ENCODE results near the gene NOTCH4.
A peak's percentile ranks its signal among the peaks of the same experiment; 100 is the strongest.
"Not testable (repeated sequence)": the region's sequence is repeated elsewhere in the genome, so short reads cannot be mapped to it uniquely, and the experiment has no call there.

Gene NOTCH4

DNA sequence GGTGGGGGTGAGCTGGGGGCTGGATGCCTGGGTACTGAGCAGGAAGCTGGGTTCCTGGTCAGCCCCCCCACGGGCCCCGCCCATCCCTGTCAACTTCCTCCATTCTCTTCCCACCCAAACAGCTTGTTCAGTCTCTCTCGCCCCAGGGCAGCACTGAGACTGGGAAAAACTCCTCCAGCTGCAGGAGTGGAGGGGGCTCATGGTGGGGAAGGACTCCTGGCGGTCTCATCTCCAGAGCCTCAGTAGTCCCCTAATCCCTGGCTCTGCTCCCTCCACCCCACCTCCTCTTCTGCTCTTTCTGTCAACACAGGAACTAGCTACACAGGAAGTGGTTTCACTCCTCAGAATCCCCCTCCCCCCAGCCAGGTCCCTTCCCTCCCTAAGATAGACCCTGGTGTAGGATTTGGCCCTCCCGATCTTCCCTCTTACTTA is 31.2 kb downstream of the NOTCH4 start, which contains the start of gene GPSM3:
Gene GPSM3 (minus strand): TSS at position 36 of the 432 bp plus-strand sequence. CDS start 130 bp downstream, outside the sequence.
- DNase-seq, result no peak

DNA sequence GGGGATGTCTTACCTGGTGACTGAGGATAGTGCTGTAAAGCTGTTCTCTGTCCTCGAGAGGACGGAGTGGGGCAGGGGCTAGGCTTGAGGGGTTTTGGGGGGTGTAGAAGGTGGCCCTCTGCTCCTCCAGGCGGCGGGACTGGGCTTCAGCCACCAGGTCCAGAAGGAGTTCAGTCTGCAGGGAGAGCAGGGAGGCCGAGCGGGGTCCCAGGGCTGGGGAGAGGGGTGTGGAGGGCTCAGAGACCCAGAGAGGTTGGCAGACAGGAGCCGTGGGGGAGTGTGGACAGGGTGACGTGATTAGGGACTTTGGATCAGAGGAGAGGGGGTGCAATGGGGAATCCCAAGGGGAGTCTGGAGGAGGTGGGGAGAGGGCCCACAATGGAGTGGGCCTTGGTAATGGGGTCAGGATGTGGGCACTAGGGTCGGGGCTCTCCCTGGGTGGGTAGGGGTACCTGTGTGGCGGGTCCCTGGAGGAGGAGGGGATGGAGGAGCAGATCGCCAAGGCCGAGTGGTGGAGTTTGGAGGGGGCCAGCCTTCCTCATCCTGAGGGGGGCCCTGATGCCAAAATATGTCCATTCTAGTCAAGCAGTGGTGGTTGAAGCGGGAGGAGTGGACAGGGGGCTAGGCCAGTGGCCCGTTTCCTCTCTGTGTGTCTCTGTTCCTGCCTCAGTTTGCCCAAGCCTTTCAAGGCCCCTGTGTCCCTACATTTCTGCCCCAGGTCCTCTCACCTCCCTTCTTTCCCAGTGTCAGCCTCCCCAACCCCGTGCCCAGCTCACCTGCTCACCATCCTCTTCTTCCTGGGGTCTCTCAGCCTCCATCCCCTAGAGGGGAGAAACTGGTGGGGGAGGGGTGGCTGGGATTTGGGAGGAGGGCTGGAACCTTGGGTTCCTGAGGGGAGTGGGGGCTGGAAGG is 31.9 kb downstream of the NOTCH4 start:
- no peak for DNase-seq

DNA sequence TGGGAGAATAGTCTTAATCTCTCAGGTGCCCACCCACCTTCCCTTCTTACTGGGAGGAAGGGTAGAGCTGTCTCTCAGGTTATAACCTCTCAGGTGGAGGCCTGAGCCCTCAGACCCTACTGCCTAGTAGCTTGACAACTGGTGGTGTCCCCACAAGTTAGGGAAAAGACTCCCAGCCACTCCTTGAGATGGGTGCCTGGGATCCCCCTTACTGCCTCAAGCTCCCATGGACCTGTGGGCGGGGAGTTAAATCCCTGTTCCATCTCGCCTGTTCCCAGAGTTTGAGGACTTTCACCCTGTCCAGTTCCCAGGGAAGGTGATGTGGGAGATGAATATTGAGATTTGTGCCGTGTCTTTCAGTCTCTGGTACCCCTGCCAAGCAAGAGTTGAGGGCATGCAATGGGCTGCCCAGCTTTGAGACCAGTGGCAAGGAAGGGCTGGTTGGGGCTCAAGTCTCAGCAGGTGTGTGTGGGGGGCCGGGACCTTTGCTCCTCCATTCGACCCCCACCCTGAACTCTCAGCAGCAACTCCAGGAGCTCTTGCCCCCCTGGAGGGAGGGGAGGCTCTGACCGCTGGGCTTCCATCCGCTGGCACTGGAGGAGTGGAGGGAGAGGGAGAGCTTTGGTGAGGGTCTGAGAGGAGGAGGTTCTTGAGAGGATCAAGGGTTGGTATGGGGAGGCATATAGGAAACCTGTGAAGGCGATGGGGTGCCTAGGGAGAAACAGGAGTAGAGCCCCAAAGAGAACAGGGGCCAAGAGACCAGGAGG is 32.8 kb downstream of the NOTCH4 start:
- DNase-seq, result no peak

DNA sequence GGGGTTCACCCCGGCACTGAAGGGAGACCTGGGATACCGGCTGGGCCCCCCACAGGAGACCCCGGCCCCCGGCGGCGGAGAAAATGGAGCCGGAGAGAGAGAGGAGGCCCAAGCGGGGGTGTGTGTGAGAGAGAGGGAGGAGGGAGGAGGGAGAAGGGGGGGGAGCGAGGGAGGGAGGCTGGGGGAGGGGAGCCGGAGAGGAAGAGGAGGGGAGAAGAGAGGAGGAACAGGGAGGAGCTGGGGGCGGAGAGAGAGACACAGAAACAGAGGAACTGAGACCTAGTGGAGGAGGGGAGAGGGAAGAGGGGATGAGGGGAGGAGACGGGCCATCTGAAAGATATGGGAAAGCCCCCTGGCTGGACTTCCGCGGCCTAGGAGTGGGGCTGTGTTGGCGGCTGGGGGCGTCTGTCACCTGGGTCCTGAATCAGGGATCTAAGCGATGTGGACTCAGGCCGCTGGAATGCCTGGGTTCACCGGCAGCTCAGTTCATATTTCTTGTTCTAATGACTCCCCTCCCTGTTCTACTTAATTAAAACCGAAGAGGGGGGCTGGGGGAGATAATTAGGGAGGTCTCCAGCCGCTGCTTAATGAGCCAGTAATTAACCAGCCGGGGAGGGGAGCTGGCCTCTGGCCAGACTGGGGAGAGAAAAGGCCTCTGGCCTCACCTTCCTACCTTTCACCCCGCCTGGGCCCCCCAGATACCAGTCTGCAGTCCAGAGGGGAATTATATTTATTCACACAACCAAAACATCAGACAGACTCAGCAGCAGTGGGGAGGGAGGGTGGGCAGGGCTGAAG is 33.6 kb downstream of the NOTCH4 start, which contains the start of gene PBX2:
Gene PBX2 (minus strand): TSS at position 149 of the 798 bp plus-strand sequence. CDS start 287 bp downstream, outside the sequence.
- DNase-seq, result peak; percentile 89

DNA sequence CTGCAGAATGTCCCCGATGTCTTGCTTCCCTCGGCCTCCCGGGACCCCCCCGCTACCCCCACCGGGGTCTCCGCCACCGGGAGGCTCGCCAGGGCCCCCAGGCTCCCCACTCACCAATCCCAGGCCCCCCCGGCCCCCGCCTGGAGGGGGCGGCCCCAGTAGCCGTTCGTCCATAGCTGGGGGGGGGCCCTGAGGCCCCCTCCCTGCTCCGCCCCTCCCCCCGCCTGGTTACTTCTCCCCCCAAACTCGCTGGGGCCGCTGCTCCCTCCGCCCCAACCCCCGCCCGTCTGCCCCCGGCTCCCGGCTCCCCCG is 34.2 kb downstream of the NOTCH4 start:
- no peak for DNase-seq

DNA sequence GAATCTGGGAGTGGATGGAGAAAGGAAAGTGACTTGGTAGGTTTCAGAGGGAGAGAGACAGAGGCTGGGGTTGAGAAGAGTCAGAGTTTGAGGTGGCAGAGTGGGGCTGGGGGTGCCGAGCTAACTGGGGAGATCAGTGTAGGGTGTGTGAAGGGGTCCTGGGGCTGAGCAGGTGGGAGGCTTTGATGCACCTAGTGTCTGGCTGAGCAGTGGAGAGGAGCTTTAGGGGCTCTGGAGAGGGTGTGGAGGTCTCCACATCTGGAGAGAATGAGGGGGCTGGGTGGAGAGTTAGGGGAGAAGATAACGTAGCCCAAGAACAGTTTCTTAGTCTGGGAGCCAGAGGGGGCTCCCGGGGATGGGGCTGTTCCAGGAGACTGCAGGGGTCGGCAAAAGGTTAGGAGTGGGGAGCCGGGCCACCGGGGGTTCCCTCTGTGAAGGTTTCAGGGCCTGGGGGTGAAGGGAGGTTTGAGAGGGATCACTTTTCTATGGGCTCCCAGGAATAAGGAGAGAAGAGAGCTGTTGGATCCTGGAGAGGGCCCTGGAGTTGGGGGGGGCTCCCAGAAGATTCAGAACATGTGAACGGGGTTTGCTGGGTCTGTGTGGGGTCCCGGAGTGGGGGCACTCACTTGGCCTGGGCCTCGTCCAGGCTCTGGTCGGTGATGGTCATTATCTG is 34.7 kb downstream of the NOTCH4 start:
- no peak for DNase-seq

DNA sequence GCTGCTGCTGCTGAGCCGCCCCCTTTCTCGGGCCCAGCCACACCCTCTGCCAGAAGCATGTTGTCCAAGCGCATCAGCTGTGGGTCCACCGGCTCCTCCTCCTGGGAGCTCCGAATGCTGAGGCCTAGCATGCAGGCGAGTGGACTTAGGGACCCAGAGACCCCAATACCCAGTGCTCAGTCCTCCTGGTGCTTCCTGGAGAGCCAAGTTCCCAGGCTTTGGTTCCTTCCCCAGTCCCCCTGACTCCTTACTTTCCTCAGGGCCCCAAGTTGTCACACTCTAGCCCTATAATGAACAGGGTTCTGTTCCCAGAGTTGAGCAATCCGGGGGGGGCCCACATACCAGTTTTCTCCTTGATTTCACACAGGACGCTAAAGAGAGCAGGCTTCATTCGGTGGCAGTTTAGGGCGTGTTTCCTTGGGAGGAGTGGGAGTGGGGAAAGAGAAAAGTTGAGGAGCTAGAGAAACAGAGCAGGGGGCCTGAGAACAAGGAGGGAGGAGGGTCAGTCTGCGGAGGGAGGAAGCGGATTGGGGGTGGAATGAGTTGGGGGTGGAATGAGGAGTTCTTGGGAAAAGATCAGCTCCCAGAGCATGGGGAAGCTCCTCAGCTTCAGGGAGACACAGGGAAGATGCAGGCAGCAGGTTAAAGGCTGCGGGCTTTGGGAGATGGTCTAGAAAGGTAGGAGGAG is 35.3 kb downstream of the NOTCH4 start:
- DNase-seq, result no peak

DNA sequence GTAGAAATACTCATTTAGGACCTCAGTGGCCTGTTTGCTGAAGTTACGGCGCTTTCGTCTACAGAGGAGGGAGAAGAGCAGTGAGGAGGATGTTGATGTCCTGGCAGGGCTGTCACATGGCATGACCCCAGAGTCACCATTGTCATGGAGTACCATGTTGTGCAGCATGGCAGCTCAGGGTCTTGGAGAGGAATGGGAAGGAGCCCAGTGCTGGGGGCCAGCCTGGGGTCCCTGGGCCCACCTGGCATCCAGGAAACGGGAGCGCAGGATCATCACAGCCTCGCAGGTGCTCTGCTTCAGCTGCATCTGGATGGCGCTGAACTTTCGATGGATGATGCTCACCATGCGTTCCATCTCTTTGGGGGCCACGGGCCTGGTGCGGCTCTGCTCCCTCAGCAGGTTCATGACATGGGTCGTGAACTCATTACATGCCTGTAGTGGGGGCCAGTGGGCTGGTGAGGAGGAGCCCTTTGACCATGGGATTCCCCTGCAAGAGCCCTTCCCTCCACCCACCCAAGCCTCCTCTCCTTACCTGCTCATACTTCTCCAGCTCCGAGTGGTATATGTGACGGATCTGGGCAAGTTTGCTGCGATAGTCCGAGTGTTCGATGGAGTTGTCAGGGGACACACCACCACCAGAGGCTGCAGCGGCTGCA is 36.0 kb downstream of the NOTCH4 start:
- not testable (repeated sequence) for DNase-seq

DNA sequence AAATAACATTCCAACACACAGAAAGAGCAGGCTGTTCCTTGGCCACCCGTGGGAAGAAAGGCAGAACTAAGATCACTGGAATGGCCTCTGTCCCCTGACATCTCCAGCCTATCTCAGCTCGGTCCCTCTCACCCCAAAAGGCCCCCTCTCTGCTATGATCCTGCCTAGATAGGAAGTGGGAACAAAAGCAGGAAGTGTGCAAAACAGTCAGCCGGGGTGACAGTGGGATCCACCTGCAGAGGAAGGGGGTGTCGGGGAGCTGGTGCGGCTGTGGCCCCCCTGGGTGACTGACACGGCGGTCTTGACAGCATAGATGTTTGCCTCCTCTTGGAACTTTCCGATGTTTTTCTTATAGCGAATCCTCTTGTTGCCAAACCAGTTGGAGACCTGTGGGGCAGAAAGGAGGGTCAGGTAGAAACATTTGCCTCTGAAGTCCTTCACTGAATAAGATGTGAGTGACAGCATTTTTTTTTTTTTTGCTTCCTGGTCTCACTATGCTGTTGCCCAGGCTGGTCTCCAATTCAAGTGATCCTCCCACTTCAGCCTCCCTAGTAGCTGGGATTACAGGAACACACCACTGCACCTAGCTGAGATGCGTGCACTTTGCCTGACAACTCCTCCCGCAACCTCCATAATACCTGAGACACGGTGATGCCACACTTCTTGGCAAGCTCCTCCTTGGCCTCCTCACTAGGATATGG is 36.7 kb downstream of the NOTCH4 start:
- no peak for DNase-seq

DNA sequence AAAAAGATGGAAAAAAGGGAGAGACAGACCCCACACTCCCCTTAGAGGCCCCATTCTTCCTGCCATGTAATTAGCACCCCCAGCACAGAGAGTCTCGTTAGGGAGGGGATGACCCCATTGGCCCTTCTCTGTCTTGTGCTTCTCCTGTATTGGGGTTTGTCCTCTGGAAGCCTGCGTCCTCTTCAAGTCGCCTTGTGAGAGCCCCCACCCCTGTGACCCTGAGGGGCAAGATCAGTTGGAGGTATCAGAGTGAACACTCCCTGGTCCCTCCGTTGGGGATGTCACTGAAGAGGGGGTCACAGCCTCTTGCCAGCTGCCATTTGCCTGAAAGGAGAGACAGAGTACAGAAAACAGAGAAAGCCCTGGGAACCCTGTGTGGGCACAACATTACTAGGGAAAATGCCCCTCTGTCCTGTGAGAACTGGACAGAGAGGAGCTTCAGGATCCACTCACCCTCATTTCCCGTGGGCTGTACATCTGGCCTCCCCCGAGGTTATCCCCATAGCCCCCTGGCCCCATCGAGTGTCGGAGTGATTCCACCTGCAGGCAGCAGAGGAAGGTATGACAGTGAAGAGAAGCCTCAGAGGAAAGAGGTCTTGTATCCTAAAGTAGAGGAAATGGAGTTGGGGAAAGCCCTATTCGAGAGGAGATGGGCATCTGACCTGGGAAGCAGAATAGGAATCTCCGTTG is 37.6 kb downstream of the NOTCH4 start:
- DNase-seq, result not testable (repeated sequence)

DNA sequence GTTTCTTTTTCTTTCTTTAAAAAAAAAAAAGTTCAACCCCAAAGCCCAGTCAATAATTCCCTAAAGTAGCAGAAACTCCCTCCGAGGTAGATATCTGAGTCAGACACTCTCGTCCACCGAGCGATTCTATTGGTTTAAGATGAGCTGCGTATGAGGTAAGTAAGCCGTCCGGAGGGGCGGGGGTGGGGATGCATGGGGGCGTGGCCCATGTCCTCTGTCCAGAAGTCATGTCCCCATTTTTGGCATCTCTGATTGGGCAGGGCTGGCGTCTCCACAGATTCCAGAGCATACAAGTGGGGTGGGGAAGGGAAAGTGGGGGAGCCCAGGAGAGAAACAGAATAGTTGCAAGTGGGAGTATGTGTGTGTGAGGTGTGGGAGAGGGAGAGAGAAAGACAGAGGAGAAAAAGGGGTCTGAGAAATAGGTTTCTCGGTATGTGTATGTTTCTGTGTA is 38.2 kb downstream of the NOTCH4 start:
- DNase-seq, result not testable (repeated sequence)

DNA sequence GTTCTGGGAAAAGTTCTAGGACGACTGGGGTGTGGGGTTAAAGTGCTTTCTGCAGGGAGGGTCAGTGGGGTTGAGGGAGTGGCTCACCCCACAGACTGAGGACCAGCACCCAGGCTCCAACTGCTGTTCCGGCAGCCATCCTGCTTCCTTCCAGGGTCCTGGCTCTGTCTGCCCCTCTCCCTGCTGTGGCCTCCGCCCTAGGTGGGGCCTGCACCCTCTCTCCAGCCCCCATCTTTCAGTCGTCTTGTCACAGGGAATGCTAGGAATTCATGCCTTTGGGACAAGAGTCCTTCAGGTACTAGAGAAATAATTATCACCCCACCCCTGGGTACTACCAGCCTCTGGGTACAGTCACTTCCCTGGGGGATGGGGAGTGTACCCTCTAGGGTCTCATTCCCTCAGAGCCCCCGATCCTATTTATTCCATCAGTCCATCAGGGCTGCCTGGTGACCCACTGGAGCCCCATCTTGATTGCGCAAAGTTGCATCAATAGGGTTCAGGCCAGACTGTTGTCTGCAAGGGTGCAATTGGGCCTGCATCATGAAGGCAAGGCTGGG is 39.7 kb downstream of the NOTCH4 start, which contains the start of gene AGER:
Gene AGER (minus strand): TSS at position 170 of the 557 bp plus-strand sequence. CDS start 31 bp downstream, at position 139.
- DNase-seq, result no peak

DNA sequence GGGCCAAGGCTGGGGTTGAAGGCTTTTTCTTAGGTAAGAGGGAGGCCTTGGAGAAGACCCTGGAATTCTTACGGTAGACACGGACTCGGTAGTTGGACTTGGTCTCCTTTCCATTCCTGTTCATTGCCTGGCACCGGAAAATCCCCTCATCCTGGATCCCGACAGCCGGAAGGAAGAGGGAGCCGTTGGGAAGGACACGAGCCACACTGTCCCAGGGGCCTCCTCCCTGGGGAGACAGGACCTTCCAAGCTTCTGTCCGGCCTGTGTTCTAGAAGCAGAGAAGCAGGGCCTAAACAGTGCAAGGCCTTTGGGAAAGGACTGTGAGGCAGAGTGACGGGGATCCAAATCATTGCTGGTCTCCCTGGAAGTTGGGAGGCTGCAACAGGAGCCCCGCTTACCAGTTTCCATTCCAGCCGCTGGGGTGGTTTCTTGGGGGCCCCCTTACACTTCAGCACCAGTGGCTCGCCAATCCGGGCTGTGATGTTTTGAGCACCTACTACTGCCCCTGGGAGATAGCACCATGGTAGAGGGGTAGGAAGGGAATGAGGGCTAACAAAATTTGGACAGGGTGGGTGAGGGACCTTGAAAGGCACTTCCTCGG is 40.3 kb downstream of the NOTCH4 start:
- DNase-seq, result no peak

DNA sequence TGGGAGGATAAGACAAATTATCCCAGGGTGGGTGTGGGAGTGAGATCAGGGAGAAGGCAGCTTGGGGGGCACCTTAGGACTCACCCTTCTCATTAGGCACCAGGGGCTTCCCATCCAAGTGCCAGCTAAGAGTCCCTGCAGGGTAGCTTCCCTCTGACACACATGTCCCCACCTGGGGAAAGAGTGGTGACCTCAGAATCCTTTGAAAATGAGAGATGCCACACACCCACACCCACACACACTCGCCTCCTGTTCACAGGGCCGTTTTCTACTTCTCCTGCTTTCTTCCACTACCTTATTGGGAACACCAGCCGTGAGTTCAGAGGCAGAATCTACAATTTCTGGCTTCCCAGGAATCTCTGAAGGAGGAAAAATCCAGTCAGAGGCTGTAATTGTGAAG is 40.8 kb downstream of the NOTCH4 start:
- no peak for DNase-seq

DNA sequence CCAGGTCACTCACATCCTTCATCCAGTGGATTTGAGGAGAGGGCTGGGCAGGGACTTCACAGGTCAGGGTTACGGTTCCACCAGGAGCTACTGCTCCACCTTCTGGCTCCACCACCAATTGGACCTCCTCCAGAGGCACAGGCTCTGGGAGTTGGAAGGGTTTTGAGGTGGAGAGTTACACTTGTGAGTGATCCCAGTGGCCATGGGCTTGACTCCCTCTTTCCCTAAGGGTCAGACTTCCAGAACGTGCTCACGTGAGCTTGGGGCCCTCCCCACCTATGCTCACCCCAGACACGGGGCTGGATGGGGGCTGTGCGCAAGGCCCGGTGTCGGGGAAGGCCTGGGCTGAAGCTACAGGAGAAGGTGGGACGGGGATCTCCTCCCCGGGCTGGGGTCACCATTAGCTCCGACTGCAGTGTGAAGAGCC is 41.3 kb downstream of the NOTCH4 start:
- no peak for DNase-seq

DNA sequence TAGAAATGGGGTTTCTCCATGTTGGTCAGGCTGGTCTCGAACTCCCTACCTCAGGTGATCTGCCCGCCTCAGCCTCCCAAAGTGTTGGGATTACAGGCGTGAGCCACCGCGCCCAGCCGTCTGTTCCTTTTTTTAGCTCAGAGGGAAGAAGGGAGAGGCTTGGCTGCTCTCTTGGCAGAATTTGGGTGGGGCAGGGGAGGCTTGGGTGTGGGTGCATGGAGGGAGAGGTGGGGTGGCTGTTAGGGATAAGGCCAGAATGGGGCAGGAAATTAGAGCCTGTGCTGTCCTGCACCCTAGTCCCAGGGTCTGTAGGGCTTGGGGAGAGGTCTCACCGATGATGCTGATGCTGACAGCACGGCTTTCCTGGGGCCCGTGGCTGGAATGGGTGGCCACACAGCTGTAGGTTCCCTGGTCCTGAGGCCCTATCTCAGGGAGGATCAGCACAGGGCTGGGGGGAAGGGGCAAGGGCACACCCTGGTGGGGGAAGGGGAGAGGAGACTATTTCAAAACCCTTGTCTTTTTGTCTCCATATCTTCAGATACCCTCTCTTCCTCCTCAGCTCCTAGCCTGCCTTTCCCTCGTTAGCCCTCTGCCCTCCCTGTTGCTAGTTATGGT is 41.8 kb downstream of the NOTCH4 start:
- no peak for DNase-seq

DNA sequence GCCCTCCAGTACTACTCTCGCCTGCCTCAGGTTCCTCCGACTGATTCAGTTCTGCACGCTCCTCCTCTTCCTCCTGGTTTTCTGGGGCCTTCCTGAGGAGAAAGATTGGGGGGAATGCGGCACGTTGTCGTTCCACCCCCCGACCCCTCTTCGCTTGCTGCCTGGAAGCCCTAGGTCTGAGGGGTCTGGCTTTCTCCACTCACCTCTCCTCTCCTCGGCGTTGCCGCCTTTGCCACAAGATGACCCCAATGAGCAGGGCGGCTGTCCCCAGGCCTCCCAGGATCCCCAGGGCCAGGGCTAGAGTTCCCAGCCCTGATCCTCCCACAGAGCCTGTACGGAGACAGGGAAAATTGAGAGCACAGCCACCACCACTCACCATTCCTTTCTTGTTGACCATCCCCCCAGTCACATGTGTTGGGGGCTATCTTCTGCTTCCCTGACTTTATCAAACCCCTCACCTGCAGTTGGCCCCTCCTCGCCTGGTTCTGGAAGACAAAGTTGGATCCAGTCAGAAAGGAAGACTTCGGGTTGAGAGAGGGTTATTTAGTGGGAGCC is 42.6 kb downstream of the NOTCH4 start:
- DNase-seq, result no peak
